HG02840 (cell line): ENCODE results near the gene DNAJC1.

Source experiments
- ATAC-seq: cut with Tn5 transposase; IDR thresholded peaks from one replicate; pipeline ENCODE4 v1.9.1; 2021; ENCODE audit warnings: mild to moderate bottlenecking, moderate library complexity, moderate number of reproducible peaks; ENCODE audit not compliant: unreplicated experiment, low FRiP score

Gene DNAJC1

GRCh38 chr10:21797533-21797932 is 206.0 kb downstream of the DNAJC1 start:
- no peak for ATAC-seq

GRCh38 chr10:21791276-21791675 is 212.3 kb downstream of the DNAJC1 start:
- ATAC-seq = no peak

- ATAC-seq = no peak
Observed at GRCh38 chr10:21776883-21777282, 226.6 kb downstream of the DNAJC1 start.

- ATAC-seq = no peak
Observed at GRCh38 chr10:21771219-21771618, 232.3 kb downstream of the DNAJC1 start.

GRCh38 chr10:21769041-21769440 is 234.5 kb downstream of the DNAJC1 start:
- ATAC-seq = no peak

GRCh38 chr10:21764466-21765189 is 238.9 kb downstream of the DNAJC1 start:
- no peak for ATAC-seq

GRCh38 chr10:21760332-21760731 is 243.2 kb downstream of the DNAJC1 start:
- ATAC-seq = no peak

GRCh38 chr10:21759232-21759631 is 244.3 kb downstream of the DNAJC1 start:
- ATAC-seq = no peak

- ATAC-seq = no peak
Observed at GRCh38 chr10:21758696-21759095, 244.8 kb downstream of the DNAJC1 start.

- ATAC-seq = no peak
Observed at GRCh38 chr10:21758239-21758638, 245.3 kb downstream of the DNAJC1 start.

GRCh38 chr10:21757185-21757901 is 246.2 kb downstream of the DNAJC1 start:
- ATAC-seq = no peak

GRCh38 chr10:21756707-21757106 is 246.8 kb downstream of the DNAJC1 start:
- no peak for ATAC-seq

- ATAC-seq = no peak
Observed at GRCh38 chr10:21754410-21755011, 249.0 kb downstream of the DNAJC1 start.

GRCh38 chr10:21753497-21754270 is 249.8 kb downstream of the DNAJC1 start:
- no peak for ATAC-seq

- no peak for ATAC-seq
Observed at GRCh38 chr10:21751341-21752310, 251.9 kb downstream of the DNAJC1 start.

- no peak for ATAC-seq
Observed at GRCh38 chr10:21750424-21750823, 253.1 kb downstream of the DNAJC1 start.

- ATAC-seq = no peak
Observed at GRCh38 chr10:21749788-21750187, 253.7 kb downstream of the DNAJC1 start.

- no peak for ATAC-seq
Observed at GRCh38 chr10:21747809-21748208, 255.7 kb downstream of the DNAJC1 start.

- no peak for ATAC-seq
Observed at GRCh38 chr10:21746118-21746517, 257.4 kb downstream of the DNAJC1 start.

GRCh38 chr10:21744223-21744622 is 259.3 kb downstream of the DNAJC1 start:
- no peak for ATAC-seq
